ENCODE measurements around the gene CERS6. TPM values are rescaled to one million over a fixed set of nuclear protein-coding genes. Genes with fewer than 3 reads are reported as not detected.

Gene CERS6
- total and polyA plus RNA-seq, 10 donors: 2.5 to 22.3 (median 12.8) TPM

DNA sequence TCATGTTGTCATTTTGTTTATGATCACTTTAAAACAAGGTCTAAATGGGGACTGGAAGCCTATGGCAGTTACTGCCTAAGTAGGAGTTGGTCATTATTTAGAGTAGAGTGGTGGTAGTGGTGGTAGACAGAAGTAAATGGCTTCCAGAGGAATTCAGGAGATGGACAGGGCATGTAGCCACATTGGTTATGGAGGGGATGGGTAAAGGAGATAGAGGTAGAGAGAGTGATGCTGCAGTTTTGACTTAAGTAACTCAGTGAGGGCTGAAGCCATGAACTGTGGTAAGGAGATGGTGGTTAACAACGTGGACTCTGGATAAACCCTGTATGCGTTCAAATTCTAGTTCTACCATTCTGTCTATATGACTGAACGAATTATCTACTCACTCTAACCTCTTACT is 284.7 kb downstream of the CERS6 start:
- DNase-seq: no peak
- no peaks in the 10 kb centered on the region for H3K9me3 ChIP-seq
- WGBS, 5 donors: 62 to 83% (median 79%) methylated on average over 3 of the region's 3 CpGs
- TF ChIP-seq POLR2A (IDR thresholded peaks at IDR 0.05): no peak
- TF ChIP-seq, protein P1, sequence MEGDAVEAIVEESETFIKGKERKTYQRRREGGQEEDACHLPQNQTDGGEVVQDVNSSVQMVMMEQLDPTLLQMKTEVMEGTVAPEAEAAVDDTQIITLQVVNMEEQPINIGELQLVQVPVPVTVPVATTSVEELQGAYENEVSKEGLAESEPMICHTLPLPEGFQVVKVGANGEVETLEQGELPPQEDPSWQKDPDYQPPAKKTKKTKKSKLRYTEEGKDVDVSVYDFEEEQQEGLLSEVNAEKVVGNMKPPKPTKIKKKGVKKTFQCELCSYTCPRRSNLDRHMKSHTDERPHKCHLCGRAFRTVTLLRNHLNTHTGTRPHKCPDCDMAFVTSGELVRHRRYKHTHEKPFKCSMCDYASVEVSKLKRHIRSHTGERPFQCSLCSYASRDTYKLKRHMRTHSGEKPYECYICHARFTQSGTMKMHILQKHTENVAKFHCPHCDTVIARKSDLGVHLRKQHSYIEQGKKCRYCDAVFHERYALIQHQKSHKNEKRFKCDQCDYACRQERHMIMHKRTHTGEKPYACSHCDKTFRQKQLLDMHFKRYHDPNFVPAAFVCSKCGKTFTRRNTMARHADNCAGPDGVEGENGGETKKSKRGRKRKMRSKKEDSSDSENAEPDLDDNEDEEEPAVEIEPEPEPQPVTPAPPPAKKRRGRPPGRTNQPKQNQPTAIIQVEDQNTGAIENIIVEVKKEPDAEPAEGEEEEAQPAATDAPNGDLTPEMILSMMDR (IDR thresholded peaks at IDR 0.05 in 8 of 11, conservative IDR thresholded peaks at IDR 0.05 in 3 of 11): no peak
- TF ChIP-seq POLR2AphosphoS5 (IDR thresholded peaks at IDR 0.05): no peak
- no peak overlapping the region for H3K4me3 ChIP-seq
- no peak overlapping the region for H3K27ac ChIP-seq
- H3K4me1 ChIP-seq: peaks cover 0 to 6% (median 0%) of the 10 kb centered on the region in 6 donors
- intact Hi-C loops (cut with DNase I; ENCODE audit: low total_unique reads): no loop called here
- H3K27me3 ChIP-seq (replicated peaks in 1 of 7): no peaks in the 10 kb centered on the region
- H3K36me3 ChIP-seq: no peaks in the 10 kb centered on the region

DNA sequence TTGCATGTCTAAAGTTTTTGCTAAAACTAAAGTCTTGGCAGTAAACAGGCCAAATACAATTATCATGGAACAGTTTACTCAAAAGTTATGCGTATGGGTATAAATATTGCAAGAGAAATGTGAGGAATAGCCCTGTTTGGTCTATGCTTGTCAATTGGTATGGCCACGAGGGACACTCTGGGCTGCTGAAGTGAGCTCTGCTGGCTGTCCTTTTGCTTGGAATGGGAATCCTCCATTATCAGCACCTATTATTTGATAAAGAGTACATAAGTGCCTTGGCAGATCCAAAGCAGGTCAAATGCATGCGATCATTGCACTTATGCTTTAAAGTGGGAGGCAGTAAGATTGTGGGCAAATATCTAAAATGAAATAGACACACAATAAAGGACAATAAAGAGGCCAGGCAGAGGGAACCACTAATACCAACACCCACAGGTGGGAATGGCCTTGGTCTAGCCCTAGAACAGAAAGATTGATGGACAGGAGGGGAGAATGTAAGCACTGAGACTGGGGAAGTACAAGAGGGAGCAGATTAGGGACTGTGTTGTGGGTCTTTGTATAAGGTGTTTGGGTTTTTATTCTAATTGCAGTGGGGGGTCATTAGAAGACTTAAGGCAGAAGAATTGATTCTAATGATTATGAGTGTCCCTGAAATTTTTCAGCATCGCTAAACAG is 286.3 kb downstream of the CERS6 start:
- Histone ChIP-seq H3K27ac (no peak overlapping the region), H3K4me3 (no peak overlapping the region), H3K9me3 (no peaks in the 10 kb centered on the region), H3K36me3 (no peaks in the 10 kb centered on the region), H3K4me1 (peaks cover 0 to 6% (median 0%) of the 10 kb centered on the region in 6 donors), H3K27me3 (replicated peaks in 1 of 7) (no peaks in the 10 kb centered on the region)
- no peak for TF ChIP-seq POLR2AphosphoS5 (IDR thresholded peaks at IDR 0.05)
- TF ChIP-seq, protein P1 (IDR thresholded peaks at IDR 0.05 in 8 of 11, conservative IDR thresholded peaks at IDR 0.05 in 3 of 11): no peak
- no peak for TF ChIP-seq POLR2A (IDR thresholded peaks at IDR 0.05)
- intact Hi-C loops (cut with DNase I; ENCODE audit: low total_unique reads): no loop called here
- 93 to 97% (median 95%) methylated on average over 4 of the region's 4 CpGs for WGBS, 5 donors
- no peak for DNase-seq

DNA sequence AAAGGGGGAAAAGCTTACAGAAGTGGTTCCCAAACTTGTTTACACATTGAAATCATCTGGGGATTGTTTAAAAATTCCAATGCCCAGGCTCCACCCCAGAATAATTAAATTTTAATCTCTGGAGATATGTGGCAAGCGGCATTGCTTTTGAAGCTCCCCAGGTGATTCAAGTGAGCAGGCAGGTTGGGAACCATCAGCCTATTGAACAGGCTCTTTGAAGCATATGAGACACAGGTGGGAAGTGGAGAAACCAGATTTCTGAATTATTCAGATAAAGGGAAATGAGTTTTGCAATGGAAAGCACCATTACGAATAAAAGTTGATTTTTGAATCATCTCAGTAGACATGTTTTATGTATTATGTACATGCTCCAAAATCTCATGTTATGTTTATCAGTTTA is 288.8 kb downstream of the CERS6 start:
- Histone ChIP-seq H3K4me1 (peaks cover 0 to 2% (median 0%) of the 10 kb centered on the region in 6 donors), H3K36me3 (no peaks in the 10 kb centered on the region), H3K4me3 (no peak overlapping the region), H3K27me3 (replicated peaks in 1 of 7) (no peaks in the 10 kb centered on the region), H3K27ac (no peak overlapping the region), H3K9me3 (no peaks in the 10 kb centered on the region)
- DNase-seq: no peak
- 75 to 89% (median 87%) methylated on average over 2 of the region's 2 CpGs for WGBS, 5 donors
- intact Hi-C loops (cut with DNase I; ENCODE audit: low total_unique reads): no loop called here
- no peak for TF ChIP-seq POLR2AphosphoS5 (IDR thresholded peaks at IDR 0.05)
- no peak for TF ChIP-seq POLR2A (IDR thresholded peaks at IDR 0.05)
- TF ChIP-seq, protein P1 (IDR thresholded peaks at IDR 0.05 in 8 of 11, conservative IDR thresholded peaks at IDR 0.05 in 3 of 11): no peak

DNA sequence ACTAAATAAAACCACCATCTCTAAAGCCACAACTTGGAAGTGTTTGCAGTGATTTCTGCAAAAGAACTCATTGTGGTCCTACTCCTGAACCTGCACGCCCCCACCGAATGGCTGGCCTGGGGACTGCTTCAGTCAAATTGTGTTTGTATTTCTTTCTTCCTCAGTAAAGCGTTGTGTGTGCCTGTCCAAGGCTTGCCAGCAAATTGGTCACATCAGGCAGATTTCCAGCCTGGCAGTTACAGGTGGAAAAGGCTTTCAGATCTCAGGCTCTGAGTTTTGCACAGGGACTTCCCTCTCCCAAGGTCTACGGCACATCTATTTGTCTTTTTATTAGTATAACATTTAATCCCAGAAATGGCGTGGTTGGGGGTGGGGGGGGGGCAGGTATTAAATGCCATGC is 292.4 kb downstream of the CERS6 start:
- DNase-seq: no peak
- H3K4me3 ChIP-seq: no peak overlapping the region
- TF ChIP-seq POLR2AphosphoS5 (IDR thresholded peaks at IDR 0.05) (no peak), POLR2A (IDR thresholded peaks at IDR 0.05) (no peak)
- TF ChIP-seq, protein P1 (IDR thresholded peaks at IDR 0.05 in 8 of 11, conservative IDR thresholded peaks at IDR 0.05 in 3 of 11): no peak
- 90 to 96% (median 92%) methylated on average over 5 of the region's 5 CpGs for WGBS, 5 donors
- no peaks in the 10 kb centered on the region for H3K9me3 ChIP-seq
- peaks cover 0 to 3% (median 0%) of the 10 kb centered on the region in 6 donors for H3K36me3 ChIP-seq
- peaks cover 0 to 23% (median 3%) of the 10 kb centered on the region in 6 donors for H3K4me1 ChIP-seq
- intact Hi-C loops (cut with DNase I; ENCODE audit: low total_unique reads): no loop called here
- no peak overlapping the region for H3K27ac ChIP-seq
- no peaks in the 10 kb centered on the region for H3K27me3 ChIP-seq (replicated peaks in 1 of 7)

Data from spleen (tissue), 11 donors.